Peyer's patch (tissue), 4 donors: ENCODE results near the gene MYRFL.

Source experiments
- POLR2A ChIP-seq, 2 donors: fragments of 450-650 bp; IDR thresholded peaks; one replicate each; pipeline ENCODE4 v1.5.1; 2017; ENCODE audit warnings: antibody characterized with exemption in 2 of 2, mild to moderate bottlenecking in 2 of 2, moderate library complexity in 2 of 2
- TF ChIP-seq, protein P1 (sequence below), 6 experiments: fragments of 450-650 bp in 4 of 6; fragments of 200-600 bp in 2 of 6; sonication (generic) in 1 of 6; IDR thresholded peaks; one replicate each; pipeline ENCODE4 v1.5.1; 2017 to 2019; ENCODE audit warnings: antibody characterized with exemption in 6 of 6, mild to moderate bottlenecking in 3 of 6, moderate library complexity in 1 of 6

DNA sequence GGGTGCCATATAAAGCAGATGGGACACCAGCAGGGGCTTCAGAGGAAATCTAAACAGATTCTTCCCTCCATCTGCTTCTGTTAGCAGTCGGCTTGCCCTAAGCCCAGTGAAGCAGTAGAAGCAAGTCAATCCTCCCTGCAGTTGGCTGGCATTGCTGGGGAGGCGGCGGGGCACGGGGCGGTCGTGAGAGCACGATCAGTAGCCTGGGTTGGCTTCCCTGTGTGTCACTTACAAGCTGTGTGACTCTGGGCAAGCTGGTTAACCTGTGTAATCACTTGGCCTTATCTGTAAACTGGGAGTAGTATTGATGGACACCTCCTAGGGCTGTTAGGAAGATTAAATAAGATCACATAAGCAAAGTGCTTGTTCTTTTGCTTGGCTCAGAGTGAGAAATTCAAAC lies 19.4 kb downstream of the MYRFL start:
- TF ChIP-seq, protein P1, sequence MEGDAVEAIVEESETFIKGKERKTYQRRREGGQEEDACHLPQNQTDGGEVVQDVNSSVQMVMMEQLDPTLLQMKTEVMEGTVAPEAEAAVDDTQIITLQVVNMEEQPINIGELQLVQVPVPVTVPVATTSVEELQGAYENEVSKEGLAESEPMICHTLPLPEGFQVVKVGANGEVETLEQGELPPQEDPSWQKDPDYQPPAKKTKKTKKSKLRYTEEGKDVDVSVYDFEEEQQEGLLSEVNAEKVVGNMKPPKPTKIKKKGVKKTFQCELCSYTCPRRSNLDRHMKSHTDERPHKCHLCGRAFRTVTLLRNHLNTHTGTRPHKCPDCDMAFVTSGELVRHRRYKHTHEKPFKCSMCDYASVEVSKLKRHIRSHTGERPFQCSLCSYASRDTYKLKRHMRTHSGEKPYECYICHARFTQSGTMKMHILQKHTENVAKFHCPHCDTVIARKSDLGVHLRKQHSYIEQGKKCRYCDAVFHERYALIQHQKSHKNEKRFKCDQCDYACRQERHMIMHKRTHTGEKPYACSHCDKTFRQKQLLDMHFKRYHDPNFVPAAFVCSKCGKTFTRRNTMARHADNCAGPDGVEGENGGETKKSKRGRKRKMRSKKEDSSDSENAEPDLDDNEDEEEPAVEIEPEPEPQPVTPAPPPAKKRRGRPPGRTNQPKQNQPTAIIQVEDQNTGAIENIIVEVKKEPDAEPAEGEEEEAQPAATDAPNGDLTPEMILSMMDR (IDR thresholded peaks at IDR 0.05), result no peak
- no peak for TF ChIP-seq POLR2A (IDR thresholded peaks at IDR 0.05)
